HepG2 (cell line): ENCODE measurements around the gene CDNF. TPM values are rescaled to one million over a fixed set of nuclear protein-coding genes. Genes with fewer than 3 reads are reported as not detected.

Source experiments
- ATAC-seq: fragments of 200-7000 bp; cut with Tn5 transposase; 3 replicates; pipeline ENCODE4 v1.9.1; 2020; ENCODE audit warnings: mild to moderate bottlenecking, moderate library complexity
- BruUV-seq: library from RNA; stranded (reverse); fragments of 400-500 nt; replicated peaks from 2 replicates; lab custom pipeline; 2021; lab: Mats Ljungman, UMichigan
- CTCF ChIA-PET: fragments of 300-600 bp; formaldehyde crosslinking; extraction: SDS; loops from one replicate; lab custom pipeline; 2021; ENCODE audit warnings: low total read pairs, inconsistent platforms, low intra/inter-chr PET ratio; lab: Yijun Ruan, JAX
- POLR2A ChIA-PET: fragments of 350-600 bp; sonication (Branson Sonifier 250); formaldehyde crosslinking; loops from one replicate; lab custom pipeline; 2020; ENCODE audit warnings: antibody characterized with exemption, inconsistent platforms; lab: Yijun Ruan, JAX
- DNase-seq: peaks from one replicate; pipeline ENCODE4 v3.0.0-alpha.2; 2015; ENCODE audit warnings: low spot score
- FAIRE-seq: peaks from 3 replicates; lab custom pipeline; 2011; peaks lifted over from hg19 to GRCh38; lab: Jason Lieb, UNC
- H2AFZ ChIP-seq: one replicate; pipeline ENCODE4 v1.6.1; 2011; ENCODE audit warnings: low read length, inconsistent platforms
- H3K27ac ChIP-seq: fragments of 300-600 bp; 3 replicates; pipeline ENCODE4 v1.8.0; 2011; ENCODE audit warnings: mixed run types, mild to moderate bottlenecking, mixed read lengths, low read length, inconsistent platforms; ENCODE audit not compliant: insufficient read depth; ENCODE audit errors: extremely low read length
- H3K27me3 ChIP-seq, 2 experiments: fragments of 200-600 bp in 1 of 2; 2 replicates in 1 of 2; 3 replicates in 1 of 2; pipeline versions ENCODE4 v1.6.0 to v1.8.0; 2011; ENCODE audit warnings: low read length in 2 of 2, mild to moderate bottlenecking in 2 of 2, moderate library complexity in 2 of 2, inconsistent platforms in 1 of 2; ENCODE audit not compliant: insufficient read depth in 2 of 2, control insufficient read depth in 1 of 2
- H3K36me3 ChIP-seq, 2 experiments: fragments of 200-600 bp in 1 of 2; replicated peaks in 1 of 2; 2 replicates in 1 of 2; 3 replicates in 1 of 2; pipeline versions ENCODE4 v1.5.1 to v1.8.0; 2011; ENCODE audit warnings: low read length in 2 of 2, inconsistent platforms in 1 of 2; ENCODE audit not compliant: insufficient read depth in 2 of 2, control insufficient read depth in 1 of 2
- H3K4me1 ChIP-seq: 2 replicates; pipeline ENCODE4 v1.5.1; 2012; ENCODE audit warnings: low read length, inconsistent platforms; ENCODE audit not compliant: insufficient read depth
- H3K4me2 ChIP-seq: 2 replicates; pipeline ENCODE4 v1.6.0; 2011; ENCODE audit warnings: low read depth, low read length, inconsistent platforms
- H3K4me3 ChIP-seq, 3 experiments: fragments of 200-600 bp in 1 of 3; sonication (generic), shearing (Covaris generic) in 1 of 3; replicated peaks in 1 of 3; 2 replicates each; pipeline ENCODE4 v1.5.1; 2011 to 2016; ENCODE audit warnings: low read length in 3 of 3, inconsistent platforms in 2 of 3, low read depth in 2 of 3, mild to moderate bottlenecking in 2 of 3, control low read depth in 1 of 3, mixed read lengths in 1 of 3; ENCODE audit not compliant: insufficient read depth in 1 of 3
- H3K79me2 ChIP-seq: one replicate; pipeline ENCODE4 v1.6.1; 2011; ENCODE audit warnings: low read length, inconsistent platforms; ENCODE audit not compliant: insufficient read depth
- H3K9ac ChIP-seq: 2 replicates; pipeline ENCODE4 v1.6.0; 2011; ENCODE audit warnings: mild to moderate bottlenecking, low read depth, low read length, inconsistent platforms; ENCODE audit not compliant: insufficient read depth
- H3K9me3 ChIP-seq: 2 replicates; pipeline ENCODE4 v1.5.1; 2012; ENCODE audit warnings: mild to moderate bottlenecking, low read length
- H4K20me1 ChIP-seq: 2 replicates; pipeline ENCODE4 v1.6.0; 2011; ENCODE audit warnings: inconsistent platforms, mild to moderate bottlenecking, low read length, moderate library complexity; ENCODE audit not compliant: insufficient read depth
- ATM ChIP-seq: fragments of 450-650 bp; IDR thresholded peaks from 2 replicates; pipeline ENCODE4 v1.7.1; 2017; ENCODE audit warnings: mild to moderate bottlenecking, borderline replicate concordance
- FOSL1 ChIP-seq: sonication (generic); formaldehyde crosslinking; IDR thresholded peaks from 2 replicates; pipeline ENCODE4 v1.9.0; 2021; ENCODE audit warnings: missing genetic modification reagents, borderline replicate concordance
- PCBP1 ChIP-seq: fragments of 200-400 bp; formaldehyde crosslinking; IDR thresholded peaks from 2 replicates; pipeline ENCODE4 v1.6.1; 2017; ENCODE audit warnings: mild to moderate bottlenecking, low read depth, low read length, borderline replicate concordance
- SMARCC2 ChIP-seq: fragments of 450-650 bp; IDR thresholded peaks from 2 replicates; pipeline ENCODE4 v1.6.1; 2017; ENCODE audit warnings: antibody characterized with exemption, mild to moderate bottlenecking
- ZNF296 ChIP-seq: sonication (generic); formaldehyde crosslinking; conservative IDR thresholded peaks from 2 replicates; pipeline ENCODE4 v1.5.0; 2020; ENCODE audit warnings: mild to moderate bottlenecking, missing genetic modification reagents
- ZNF547 ChIP-seq: sonication (generic); formaldehyde crosslinking; IDR thresholded peaks from 2 replicates; pipeline ENCODE4 v1.5.1; 2020; ENCODE audit warnings: mild to moderate bottlenecking, missing genetic modification reagents
- WGBS: methylation state at CpG from one replicate; pipeline ENCODE4 v1.1.6; 2017; ENCODE audit warnings: low lambda C conversion rate; 5-methylcytosine and 5-hydroxymethylcytosine counted together
- in situ Hi-C: cut with HindIII; loops from 2 replicates; pipeline ENCODE4 v1.10.0; 2017; ENCODE audit warnings: low pct_unique_long_range_greater_than_20kb; ENCODE audit not compliant: extremely low pct_ligation_motif_present
- intact Hi-C: fragments of 100-400 bp; cut with micrococcal nuclease; formaldehyde crosslinking; loops from one replicate; pipeline ENCODE4 v1.10.0; 2022; ENCODE audit not compliant: unreplicated experiment
- polyA plus RNA-seq, 8 experiments: library from polyadenylated mRNA; depleted of rRNA in 3 of 8; stranded (reverse) in 7 of 8; unstranded in 1 of 8; fragments of >200 nt; fragmentation: Illumina TruSeq in 4 of 8; extraction: Trizol in 4 of 8; gene quantifications; 2 replicates each; pipeline versions ENCODE4 v1.2.1 to v1.2.3, GENCODE V29; 2011 to 2016; ENCODE audit warnings: low read depth in 4 of 8, missing spikeins in 1 of 8, mixed read lengths in 1 of 8; ENCODE audit not compliant: insufficient read depth in 1 of 8
- total RNA-seq, 5 experiments: library from RNA; depleted of rRNA; stranded (reverse); fragments of >200 nt; fragmentation: Illumina TruSeq; extraction: Trizol; gene quantifications; 2 replicates each; pipeline ENCODE4 v1.2.3, GENCODE V29; 2016; ENCODE audit warnings: low read depth in 1 of 5
- TF ChIP-seq, protein P1 (sequence below): fragments of 450-650 bp; IDR thresholded peaks from 2 replicates; pipeline ENCODE4 v1.6.1; 2016
- TF ChIP-seq, protein P2 (sequence below): sonication (generic); formaldehyde crosslinking; IDR thresholded peaks from 2 replicates; pipeline ENCODE4 v1.5.1; 2020; ENCODE audit warnings: mild to moderate bottlenecking, missing genetic modification reagents, borderline replicate concordance
- TF ChIP-seq, protein P3 (sequence below): sonication (generic); IDR thresholded peaks from 2 replicates; pipeline ENCODE4 v1.6.1; 2016; ENCODE audit warnings: low read depth, borderline replicate concordance

Gene CDNF
- total and polyA plus RNA-seq, 2 of the 13 experiments (the other 11 are each of a cell fraction or from before 2014, with no cell fraction given), result 0.29 to 0.33 TPM

DNA sequence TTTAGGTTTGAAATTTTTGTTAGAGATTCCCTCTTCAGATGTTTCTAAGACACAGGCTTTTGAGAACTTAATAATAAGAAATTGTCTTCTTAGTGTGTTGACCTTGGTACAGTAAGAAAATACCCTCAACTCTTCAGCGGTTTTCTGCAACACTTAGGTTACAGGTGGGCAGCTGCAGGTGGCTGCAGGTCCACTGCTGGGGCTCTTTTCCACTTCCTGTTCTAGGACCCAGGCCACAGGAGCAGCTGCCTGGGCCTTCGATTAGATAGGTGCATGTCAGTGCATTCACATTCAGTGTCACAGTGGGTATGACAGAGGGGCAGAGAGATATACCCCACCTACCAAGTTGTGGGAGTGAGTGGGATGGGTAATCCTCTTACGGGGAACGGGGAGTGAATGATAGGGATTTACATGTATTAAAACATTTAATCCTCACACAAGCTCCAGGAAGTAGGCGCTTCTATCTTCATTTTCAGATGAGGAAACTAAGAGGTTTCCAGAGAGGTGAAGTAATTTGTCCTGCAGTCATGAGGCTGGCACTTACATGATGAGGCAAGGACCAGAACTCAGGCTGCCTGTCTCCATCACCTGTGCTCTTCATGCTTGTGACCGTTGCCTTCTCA, 20.6 kb upstream of the CDNF start:
- H3K27ac ChIP-seq, result no peak overlapping the region
- ChIA-PET CTCF (no interaction called here), POLR2A (no interaction called here)
- H3K9ac ChIP-seq, result no peak overlapping the region
- peaks cover 10% of the 10 kb centered on the region; the same call in 1 of the 2 replicates for H3K4me1 ChIP-seq
- TF ChIP-seq ZNF296, result no peak
- TF ChIP-seq ZNF547 (CRISPR knock-in tag), result no peak
- TF ChIP-seq FOSL1 (CRISPR knock-in tag), result no peak
- TF ChIP-seq, protein P1, sequence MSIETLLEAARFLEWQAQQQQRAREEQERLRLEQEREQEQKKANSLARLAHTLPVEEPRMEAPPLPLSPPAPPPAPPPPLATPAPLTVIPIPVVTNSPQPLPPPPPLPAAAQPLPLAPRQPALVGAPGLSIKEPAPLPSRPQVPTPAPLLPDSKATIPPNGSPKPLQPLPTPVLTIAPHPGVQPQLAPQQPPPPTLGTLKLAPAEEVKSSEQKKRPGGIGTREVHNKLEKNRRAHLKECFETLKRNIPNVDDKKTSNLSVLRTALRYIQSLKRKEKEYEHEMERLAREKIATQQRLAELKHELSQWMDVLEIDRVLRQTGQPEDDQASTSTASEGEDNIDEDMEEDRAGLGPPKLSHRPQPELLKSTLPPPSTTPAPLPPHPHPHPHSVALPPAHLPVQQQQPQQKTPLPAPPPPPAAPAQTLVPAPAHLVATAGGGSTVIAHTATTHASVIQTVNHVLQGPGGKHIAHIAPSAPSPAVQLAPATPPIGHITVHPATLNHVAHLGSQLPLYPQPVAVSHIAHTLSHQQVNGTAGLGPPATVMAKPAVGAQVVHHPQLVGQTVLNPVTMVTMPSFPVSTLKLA, result no peak
- TF ChIP-seq PCBP1, result no peak
- TF ChIP-seq, protein P2, sequence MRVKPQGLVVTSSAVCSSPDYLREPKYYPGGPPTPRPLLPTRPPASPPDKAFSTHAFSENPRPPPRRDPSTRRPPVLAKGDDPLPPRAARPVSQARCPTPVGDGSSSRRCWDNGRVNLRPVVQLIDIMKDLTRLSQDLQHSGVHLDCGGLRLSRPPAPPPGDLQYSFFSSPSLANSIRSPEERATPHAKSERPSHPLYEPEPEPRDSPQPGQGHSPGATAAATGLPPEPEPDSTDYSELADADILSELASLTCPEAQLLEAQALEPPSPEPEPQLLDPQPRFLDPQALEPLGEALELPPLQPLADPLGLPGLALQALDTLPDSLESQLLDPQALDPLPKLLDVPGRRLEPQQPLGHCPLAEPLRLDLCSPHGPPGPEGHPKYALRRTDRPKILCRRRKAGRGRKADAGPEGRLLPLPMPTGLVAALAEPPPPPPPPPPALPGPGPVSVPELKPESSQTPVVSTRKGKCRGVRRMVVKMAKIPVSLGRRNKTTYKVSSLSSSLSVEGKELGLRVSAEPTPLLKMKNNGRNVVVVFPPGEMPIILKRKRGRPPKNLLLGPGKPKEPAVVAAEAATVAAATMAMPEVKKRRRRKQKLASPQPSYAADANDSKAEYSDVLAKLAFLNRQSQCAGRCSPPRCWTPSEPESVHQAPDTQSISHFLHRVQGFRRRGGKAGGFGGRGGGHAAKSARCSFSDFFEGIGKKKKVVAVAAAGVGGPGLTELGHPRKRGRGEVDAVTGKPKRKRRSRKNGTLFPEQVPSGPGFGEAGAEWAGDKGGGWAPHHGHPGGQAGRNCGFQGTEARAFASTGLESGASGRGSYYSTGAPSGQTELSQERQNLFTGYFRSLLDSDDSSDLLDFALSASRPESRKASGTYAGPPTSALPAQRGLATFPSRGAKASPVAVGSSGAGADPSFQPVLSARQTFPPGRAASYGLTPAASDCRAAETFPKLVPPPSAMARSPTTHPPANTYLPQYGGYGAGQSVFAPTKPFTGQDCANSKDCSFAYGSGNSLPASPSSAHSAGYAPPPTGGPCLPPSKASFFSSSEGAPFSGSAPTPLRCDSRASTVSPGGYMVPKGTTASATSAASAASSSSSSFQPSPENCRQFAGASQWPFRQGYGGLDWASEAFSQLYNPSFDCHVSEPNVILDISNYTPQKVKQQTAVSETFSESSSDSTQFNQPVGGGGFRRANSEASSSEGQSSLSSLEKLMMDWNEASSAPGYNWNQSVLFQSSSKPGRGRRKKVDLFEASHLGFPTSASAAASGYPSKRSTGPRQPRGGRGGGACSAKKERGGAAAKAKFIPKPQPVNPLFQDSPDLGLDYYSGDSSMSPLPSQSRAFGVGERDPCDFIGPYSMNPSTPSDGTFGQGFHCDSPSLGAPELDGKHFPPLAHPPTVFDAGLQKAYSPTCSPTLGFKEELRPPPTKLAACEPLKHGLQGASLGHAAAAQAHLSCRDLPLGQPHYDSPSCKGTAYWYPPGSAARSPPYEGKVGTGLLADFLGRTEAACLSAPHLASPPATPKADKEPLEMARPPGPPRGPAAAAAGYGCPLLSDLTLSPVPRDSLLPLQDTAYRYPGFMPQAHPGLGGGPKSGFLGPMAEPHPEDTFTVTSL (CRISPR knock-in tag), result no peak
- TF ChIP-seq SMARCC2, result no peak
- TF ChIP-seq, protein P3, sequence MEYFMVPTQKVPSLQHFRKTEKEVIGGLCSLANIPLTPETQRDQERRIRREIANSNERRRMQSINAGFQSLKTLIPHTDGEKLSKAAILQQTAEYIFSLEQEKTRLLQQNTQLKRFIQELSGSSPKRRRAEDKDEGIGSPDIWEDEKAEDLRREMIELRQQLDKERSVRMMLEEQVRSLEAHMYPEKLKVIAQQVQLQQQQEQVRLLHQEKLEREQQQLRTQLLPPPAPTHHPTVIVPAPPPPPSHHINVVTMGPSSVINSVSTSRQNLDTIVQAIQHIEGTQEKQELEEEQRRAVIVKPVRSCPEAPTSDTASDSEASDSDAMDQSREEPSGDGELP, result no peak
- TF ChIP-seq ATM, result no peak
- intact Hi-C loops, result no loop called here
- H3K79me2 ChIP-seq, result no peaks in the 10 kb centered on the region
- 93% methylated on average over 6 of the region's 6 CpGs for WGBS
- in situ Hi-C loops, result no loop called here
- no peaks in the 10 kb centered on the region for H3K9me3 ChIP-seq
- H3K27me3 ChIP-seq, result no peaks in the 10 kb centered on the region
- H3K4me2 ChIP-seq, result no peak overlapping the region
- H4K20me1 ChIP-seq, result no peaks in the 10 kb centered on the region
- no peak overlapping the region for H3K4me3 ChIP-seq
- no peak for FAIRE-seq
- no TSS peak for BruUV-seq
- DNase-seq, result no peak
- H2AFZ ChIP-seq, result no peak overlapping the region
- peaks cover 0 to 9% of the 10 kb centered on the region in 2 experiments; a peak in 2 of 5 replicates for H3K36me3 ChIP-seq
- ATAC-seq, result no peak
